Heart right ventricle (tissue), 16 donors: ENCODE measurements around the gene ZNF414. TPM values are rescaled to one million over a fixed set of nuclear protein-coding genes. Genes with fewer than 3 reads are reported as not detected.

Source experiments
- ATAC-seq, 8 donors: fragments of 200-7000 bp; cut with Tn5 transposase; one replicate each; pipeline ENCODE4 v1.9.1; 2020; ENCODE audit warnings: mild to moderate bottlenecking in 8 of 8, moderate library complexity in 8 of 8, moderate number of reproducible peaks in 1 of 8
- DNase-seq, 2 donors: peaks; one replicate each; pipeline ENCODE4 v3.0.0-alpha.2; 2020
- H3K27ac ChIP-seq, 10 donors: fragments of 200-600 bp; sonication (generic) in 2 of 10; one replicate each; pipeline versions ENCODE4 v1.5.0 to v1.8.0; 2020 to 2022; ENCODE audit warnings: mild to moderate bottlenecking in 3 of 10
- H3K27me3 ChIP-seq, 7 donors: fragments of 200-600 bp; one replicate each; pipeline ENCODE4 v1.8.0; 2021 to 2022; ENCODE audit warnings: mild to moderate bottlenecking in 2 of 7
- H3K36me3 ChIP-seq, 9 donors: fragments of 200-600 bp; sonication (generic) in 1 of 9; one replicate each; pipeline versions ENCODE4 v1.5.0 to v1.8.0; 2020 to 2022; ENCODE audit warnings: mild to moderate bottlenecking in 2 of 9
- H3K4me1 ChIP-seq, 9 donors: fragments of 200-600 bp; sonication (generic) in 1 of 9; one replicate each; pipeline versions ENCODE4 v1.5.0 to v1.8.0; 2020 to 2022; ENCODE audit warnings: mild to moderate bottlenecking in 4 of 9
- H3K4me3 ChIP-seq, 10 donors: fragments of 200-600 bp; sonication (generic) in 2 of 10; one replicate each; pipeline versions ENCODE4 v1.5.0 to v1.8.0; 2020 to 2022; ENCODE audit warnings: mild to moderate bottlenecking in 7 of 10, moderate library complexity in 2 of 10
- H3K9me3 ChIP-seq, 11 donors: fragments of 200-600 bp in 10 of 11; sonication (generic) in 2 of 11; one replicate each; pipeline versions ENCODE4 v1.5.0 to v1.8.0; 2013 to 2022; ENCODE audit warnings: mild to moderate bottlenecking in 2 of 11, control low read depth in 1 of 11, moderate library complexity in 1 of 11
- CTCF ChIP-seq, 9 donors: fragments of 200-600 bp; sonication (generic) in 2 of 9; IDR thresholded peaks; one replicate each; pipeline versions ENCODE4 v1.5.0 to v1.8.0; 2021 to 2022; ENCODE audit warnings: antibody characterized with exemption in 9 of 9, mild to moderate bottlenecking in 5 of 9, moderate library complexity in 1 of 9
- WGBS, 2 donors: extraction: QIAGEN DNeasy Blood & Tissue Kit; methylation state at CpG; one replicate each; pipeline ENCODE4 v1.1.7; 2013; ENCODE audit warnings: inconsistent platforms in 1 of 2; 5-methylcytosine and 5-hydroxymethylcytosine counted together
- intact Hi-C, 10 donors: fragments of 100-400 bp; cut with DNase I; formaldehyde crosslinking; loops; one replicate each; pipeline versions ENCODE4 v1.11.1 to v1.14.2; 2022
- polyA plus RNA-seq, 2 donors: library from polyadenylated mRNA; stranded (reverse); fragments of 200-250 nt; gene quantifications; one replicate each; pipeline ENCODE4 v1.2.3, GENCODE V29; 2013
- total RNA-seq, 10 donors: library from RNA; stranded (reverse); fragmentation: NEBNext Ultra II Directional in 3 of 10; extraction: Animal tissue kit (Norgen Biotek cat#: 25700) in 3 of 10; gene quantifications; one replicate each; pipeline versions ENCODE4 v1.2.1 to v1.2.4, GENCODE V29; 2021 to 2023
- donor health status: Arrhythmogenic right ventricular cardiomyopathy.
- donor health status: ischemic (EF 13 %, LVEDD 7.1; RV severe dilation, severe dysfunction).
- donor health status: healthy with polysubstance abuse.
- donor health status: DM: no; HTN: yes; CAD: no.
- donor health status: DM: no; HTN: no; CAD: no.
- donor health status: ischemic (EF 25% LVEDD 6.9; RV normal size, moderate dysfunction).
- donor health status: ischemic (EF 25% LVEDD 5.7; RV mildly dilated, moderate dysfunction).
- donor health status: healthy.
- donor health status: DM: yes; HTN: yes; CAD: no.
- donor health status: Ischemic cardiomyopathy.
- donor health status: ischemic (EF 35%, LVEDD 5.7; RV mildly dilated, moderate dysfunction).
- donor health status: nonischemic (EF 11% LVEDD 7.7; RV severe dilation, severe dysfunction).
- donor health status: DM: yes; HTN: yes; CAD: no.
- donor health status: PGD.
- donor health status: ischemic (EF 29% LVEDD 5.4; RV normal size, mild dysfunction).
- donor health status: nonischemic (EF 23%, LVEDD 6.1; RV moderate dilation, normal function).

The ZNF414 gene
- total and polyA plus RNA-seq, 12 donors = 11.7 to 34.3 (median 17.7) TPM

DNA sequence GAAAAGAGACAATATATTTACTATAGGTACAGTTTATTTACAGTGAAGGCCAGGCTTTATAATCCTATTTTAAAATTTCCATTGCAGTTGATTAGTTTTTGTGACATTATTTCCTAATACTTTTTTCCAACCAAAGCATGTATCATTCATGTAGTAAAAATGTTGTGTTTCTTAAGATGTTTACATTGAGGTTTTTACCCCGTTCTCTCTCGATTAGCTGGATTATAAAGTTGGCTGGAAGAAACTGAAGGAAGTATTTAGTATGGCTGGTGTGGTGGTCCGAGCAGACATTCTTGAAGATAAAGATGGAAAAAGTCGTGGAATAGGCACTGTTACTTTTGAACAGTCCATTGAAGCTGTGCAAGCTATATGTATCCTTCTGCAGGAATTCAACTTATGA, 47.9 kb downstream of the ZNF414 start:
- Histone ChIP-seq H3K36me3 (peaks cover 0 to 99% (median 73%) of the 10 kb centered on the region in 9 donors), H3K4me3 (no peak overlapping the region), H3K27me3 (no peaks in the 10 kb centered on the region), H3K4me1 (peaks cover 3 to 37% (median 25%) of the 10 kb centered on the region in 9 donors), H3K27ac (no peak overlapping the region), H3K9me3 (no peaks in the 10 kb centered on the region)
- no peak for TF ChIP-seq CTCF (IDR thresholded peaks at IDR 0.05)
- no peak for ATAC-seq
- no peak for DNase-seq
- WGBS, 2 donors = 91 to 94% methylated on average over 4 of the region's 4 CpGs
- intact Hi-C loops = loop anchor here in 1 of 10 donors (10.0 kb wide), 1 partner anchor 51 kb away; the partner anchor contains the start of gene MARCHF2

- H3K4me3 ChIP-seq = no peak overlapping the region
- no peaks in the 10 kb centered on the region for H3K27me3 ChIP-seq
- ATAC-seq (no peak), DNase-seq (no peak)
- TF ChIP-seq CTCF (IDR thresholded peaks at IDR 0.05) = no peak
- intact Hi-C loops = loop anchor here in 2 of 10 donors (5.0 to 10.0 kb wide), 2 partner anchors 49 to 859 kb away; partner anchors contain the start of genes MARCHF2 (in 1 of the 2) and ZNF559 (in 1 of the 2)
- H3K4me1 ChIP-seq = peaks cover 18 to 55% (median 49%) of the 10 kb centered on the region in 9 donors
- H3K9me3 ChIP-seq = no peaks in the 10 kb centered on the region
- peaks cover 0 to 94% (median 49%) of the 10 kb centered on the region in 9 donors for H3K36me3 ChIP-seq
- H3K27ac ChIP-seq = no peak overlapping the region
- 90 to 91% methylated on average over 8 of the region's 8 CpGs for WGBS, 2 donors
These were observed 50.6 kb downstream of the ZNF414 start for GRCh38 chr19:8463365-8463764.

DNA sequence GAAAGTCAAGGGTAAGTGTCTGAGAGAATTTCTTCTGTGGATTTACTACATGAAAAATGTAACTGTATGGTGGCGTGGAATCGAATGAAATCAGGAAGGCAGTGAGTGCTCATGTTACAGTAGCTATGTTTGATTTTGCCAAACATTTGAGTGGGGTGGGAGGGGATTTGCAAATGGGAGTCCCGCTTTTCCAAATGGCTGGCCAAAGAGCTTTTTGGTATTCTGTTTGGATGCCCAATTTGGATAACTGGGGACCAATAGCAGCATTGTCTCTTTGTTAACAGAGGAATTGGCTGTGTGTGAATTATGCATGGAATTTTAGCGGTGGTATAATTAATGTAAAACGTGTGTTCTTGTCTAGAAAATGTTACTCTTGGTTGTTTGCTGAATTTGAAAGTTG, 51.4 kb downstream of the ZNF414 start:
- no peak for ATAC-seq
- Histone ChIP-seq H3K4me3 (no peak overlapping the region), H3K4me1 (peaks cover 26 to 63% (median 55%) of the 10 kb centered on the region in 9 donors), H3K36me3 (peaks cover 0 to 93% (median 41%) of the 10 kb centered on the region in 9 donors), H3K27me3 (no peaks in the 10 kb centered on the region), H3K27ac (no peak overlapping the region), H3K9me3 (no peaks in the 10 kb centered on the region)
- DNase-seq = no peak
- no peak for TF ChIP-seq CTCF (IDR thresholded peaks at IDR 0.05)
- 75 to 79% methylated on average over 5 of the region's 5 CpGs for WGBS, 2 donors
- intact Hi-C loops = loop anchor here in 2 of 10 donors (5.0 to 10.0 kb wide), 2 partner anchors 48 to 860 kb away; partner anchors contain the start of genes MARCHF2 (in 1 of the 2) and ZNF559 (in 1 of the 2)

- WGBS, 2 donors = 72 to 77% methylated on average over 14 of the region's 14 CpGs
These were observed 52.1 kb downstream of the ZNF414 start for GRCh38 chr19:8461891-8462290.

More at GRCh38 chr19:8461891-8462290, 52.1 kb downstream of the ZNF414 start:
- H3K27me3 ChIP-seq = no peaks in the 10 kb centered on the region
- no peak for DNase-seq
- ATAC-seq = no peak
- H3K9me3 ChIP-seq = no peaks in the 10 kb centered on the region
- TF ChIP-seq CTCF (IDR thresholded peaks at IDR 0.05) = no peak
- H3K4me1 ChIP-seq = peaks cover 31 to 70% (median 62%) of the 10 kb centered on the region in 9 donors
- intact Hi-C loops = loop anchor here in 2 of 10 donors (5.0 to 10.0 kb wide), 2 partner anchors 47 to 860 kb away; partner anchors contain the start of genes MARCHF2 (in 1 of the 2) and ZNF559 (in 1 of the 2)
- H3K4me3 ChIP-seq = no peak overlapping the region
- H3K27ac ChIP-seq = no peak overlapping the region
- peaks cover 0 to 93% (median 34%) of the 10 kb centered on the region in 9 donors for H3K36me3 ChIP-seq
